RWPE1 (cell line): ENCODE results near the gene PKLR.
"Not testable (repeated sequence)": the region's sequence is repeated elsewhere in the genome, so short reads cannot be mapped to it uniquely, and the experiment has no call there.

Experiments
- CTCF ChIA-PET: fragments of 350-600 bp; sonication (Branson Sonifier 250); formaldehyde crosslinking; extraction: SDS; loops from one replicate; lab custom pipeline; 2021; lab: Yijun Ruan, JAX
- POLR2A ChIA-PET: fragments of 400-600 bp; formaldehyde crosslinking; extraction: SDS; loops from one replicate; lab custom pipeline; 2020; ENCODE audit warnings: antibody characterized with exemption; ENCODE audit not compliant: low non-redundant PET; lab: Yijun Ruan, JAX
- DNase-seq: peaks from one replicate; pipeline ENCODE4 v3.0.0; 2012; ENCODE audit warnings: low spot score
- H3K27ac ChIP-seq: fragments of 450-650 bp; 2 replicates; pipeline ENCODE4 v1.5.1; 2017
- TF ChIP-seq, protein P1 (sequence below): fragments of 450-650 bp; conservative IDR thresholded peaks from 2 replicates; pipeline ENCODE4 v1.5.1; 2017; ENCODE audit warnings: low read depth, mild to moderate bottlenecking

PKLR gene

DNA sequence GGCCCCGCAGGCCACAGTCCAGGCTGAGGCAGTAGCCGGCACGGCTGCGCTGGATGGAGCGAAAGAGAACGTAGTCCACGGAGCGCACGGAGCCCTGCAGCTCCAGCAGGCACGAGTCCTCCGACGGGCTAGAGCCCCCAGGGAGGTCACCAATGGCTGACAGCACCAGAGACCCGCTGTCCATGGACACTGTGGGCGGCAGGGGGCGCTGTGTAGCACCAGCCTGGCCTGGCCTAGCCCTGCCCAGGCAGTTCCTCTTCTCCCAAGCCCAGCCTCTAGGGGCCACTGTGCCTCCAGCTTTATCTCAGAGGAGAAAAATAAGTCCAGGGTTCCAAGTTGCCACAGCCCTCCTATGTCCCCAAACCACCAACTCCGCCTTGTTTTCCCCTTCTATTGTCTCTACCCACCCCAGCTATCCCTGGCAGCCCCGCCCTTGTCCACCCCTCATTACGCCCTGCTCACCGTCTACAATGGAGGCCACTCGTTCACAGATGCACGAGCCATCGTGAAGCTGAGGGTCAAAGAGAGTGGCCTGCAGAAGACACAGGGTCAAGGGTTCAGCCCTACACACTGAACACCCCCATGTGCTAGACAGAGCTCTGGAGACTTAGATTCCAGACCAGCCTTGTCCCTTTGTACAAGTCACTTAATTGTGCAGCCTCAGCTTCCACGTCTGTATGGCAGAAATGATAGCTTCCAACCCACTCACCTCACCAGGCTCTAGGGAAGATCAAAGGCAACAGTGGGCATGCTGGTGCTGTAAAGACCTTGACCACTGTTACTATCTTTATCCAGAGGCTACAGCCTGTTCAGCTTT lies 50.4 kb downstream of the PKLR start:
- peak overlapping the region; percentile 63 for H3K27ac ChIP-seq
- peak; percentile 94 for DNase-seq
- ChIA-PET POLR2A (interaction anchor here (0.5 kb wide), 1 partner anchor 896 kb away, joined by 3 read pairs; no protein-coding TSS in a partner anchor), CTCF (interaction anchor here (0.5 to 3.7 kb wide), 32 partner anchors 8 to 479 kb away, joined by 3 to 34 read pairs (median 4); partner anchors contain the start of genes CLK2, FDPS, HCN3 and RUSC1)
- TF ChIP-seq, protein P1, sequence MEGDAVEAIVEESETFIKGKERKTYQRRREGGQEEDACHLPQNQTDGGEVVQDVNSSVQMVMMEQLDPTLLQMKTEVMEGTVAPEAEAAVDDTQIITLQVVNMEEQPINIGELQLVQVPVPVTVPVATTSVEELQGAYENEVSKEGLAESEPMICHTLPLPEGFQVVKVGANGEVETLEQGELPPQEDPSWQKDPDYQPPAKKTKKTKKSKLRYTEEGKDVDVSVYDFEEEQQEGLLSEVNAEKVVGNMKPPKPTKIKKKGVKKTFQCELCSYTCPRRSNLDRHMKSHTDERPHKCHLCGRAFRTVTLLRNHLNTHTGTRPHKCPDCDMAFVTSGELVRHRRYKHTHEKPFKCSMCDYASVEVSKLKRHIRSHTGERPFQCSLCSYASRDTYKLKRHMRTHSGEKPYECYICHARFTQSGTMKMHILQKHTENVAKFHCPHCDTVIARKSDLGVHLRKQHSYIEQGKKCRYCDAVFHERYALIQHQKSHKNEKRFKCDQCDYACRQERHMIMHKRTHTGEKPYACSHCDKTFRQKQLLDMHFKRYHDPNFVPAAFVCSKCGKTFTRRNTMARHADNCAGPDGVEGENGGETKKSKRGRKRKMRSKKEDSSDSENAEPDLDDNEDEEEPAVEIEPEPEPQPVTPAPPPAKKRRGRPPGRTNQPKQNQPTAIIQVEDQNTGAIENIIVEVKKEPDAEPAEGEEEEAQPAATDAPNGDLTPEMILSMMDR, result peak; percentile 98

DNA sequence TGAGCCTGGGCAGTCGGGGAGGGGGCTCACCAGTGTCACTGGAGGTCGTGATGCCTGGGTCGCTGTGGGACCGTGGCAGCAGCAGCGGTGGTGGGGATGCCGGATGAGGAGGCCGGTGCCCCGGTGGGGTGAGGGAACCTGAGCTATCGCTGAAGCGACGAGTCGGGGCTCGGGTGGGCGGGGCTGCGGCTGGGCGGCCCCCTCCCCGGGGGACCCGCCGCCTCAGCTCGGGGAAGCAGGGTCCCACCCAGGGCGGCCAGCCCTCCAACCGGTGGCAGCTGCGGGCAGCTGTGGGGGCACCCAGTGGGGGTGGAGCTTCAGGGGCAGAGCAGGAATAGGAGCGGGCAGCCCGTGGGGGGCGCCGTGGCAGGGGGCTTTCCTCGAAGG lies 51.0 kb downstream of the PKLR start:
- TF ChIP-seq, protein P1, result no peak
- DNase-seq, result no peak
- H3K27ac ChIP-seq, result peak overlapping the region; percentile 63
- ChIA-PET POLR2A (no interaction called here), CTCF (interaction anchor here (0.5 to 3.7 kb wide), 21 partner anchors 9 to 479 kb away, joined by 3 to 34 read pairs (median 4); partner anchors contain the start of genes CLK2, FDPS, RUSC1 and SCAMP3)

DNA sequence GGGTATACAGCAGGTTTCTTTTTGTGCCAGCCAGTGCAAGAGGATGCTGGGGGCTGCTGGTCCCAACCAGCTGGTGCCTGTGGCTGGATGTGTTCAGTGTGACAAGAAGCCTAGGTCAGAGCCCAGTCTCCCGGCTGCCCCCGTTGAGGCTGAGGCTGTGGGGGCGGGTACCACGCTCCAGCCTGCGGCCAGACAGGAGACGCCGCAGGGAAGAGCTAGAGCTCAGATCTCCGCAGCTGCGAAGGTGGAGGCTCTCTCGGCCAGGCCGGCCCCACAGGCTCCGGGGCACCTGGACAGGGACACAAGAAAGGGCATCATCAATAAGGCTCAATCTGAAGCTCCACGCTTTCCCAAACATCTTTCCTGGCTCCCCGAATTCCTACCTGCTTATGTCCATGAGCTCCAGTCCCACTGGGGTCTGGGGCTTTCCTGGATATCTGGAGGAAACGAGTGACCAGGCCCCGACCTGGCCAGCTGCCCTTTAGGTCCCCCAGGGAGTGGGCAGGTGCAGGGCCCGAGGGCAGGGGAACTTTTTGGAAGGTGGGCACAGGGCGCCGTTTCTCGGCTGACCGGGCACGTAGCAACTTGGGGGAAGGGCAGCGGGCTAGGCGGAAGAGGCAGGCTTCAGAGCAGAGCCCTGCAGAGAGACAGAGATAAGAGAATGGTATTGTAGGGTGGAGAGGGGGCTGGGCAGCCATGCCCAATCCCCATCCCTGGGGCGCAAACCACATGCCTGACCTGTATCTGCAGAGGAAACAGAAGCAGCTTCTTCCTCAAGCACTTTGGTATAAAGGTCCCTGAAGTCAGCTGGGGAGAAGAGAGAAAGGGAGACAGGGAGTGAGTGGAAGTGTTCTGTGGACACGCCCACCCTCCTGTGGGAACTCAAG lies 53.3 kb downstream of the PKLR start:
- CTCF ChIA-PET, result interaction anchor here (0.8 kb wide), 1 partner anchor 54 kb away, joined by 3 read pairs; no protein-coding TSS in a partner anchor
- TF ChIP-seq, protein P1, result no peak

DNA sequence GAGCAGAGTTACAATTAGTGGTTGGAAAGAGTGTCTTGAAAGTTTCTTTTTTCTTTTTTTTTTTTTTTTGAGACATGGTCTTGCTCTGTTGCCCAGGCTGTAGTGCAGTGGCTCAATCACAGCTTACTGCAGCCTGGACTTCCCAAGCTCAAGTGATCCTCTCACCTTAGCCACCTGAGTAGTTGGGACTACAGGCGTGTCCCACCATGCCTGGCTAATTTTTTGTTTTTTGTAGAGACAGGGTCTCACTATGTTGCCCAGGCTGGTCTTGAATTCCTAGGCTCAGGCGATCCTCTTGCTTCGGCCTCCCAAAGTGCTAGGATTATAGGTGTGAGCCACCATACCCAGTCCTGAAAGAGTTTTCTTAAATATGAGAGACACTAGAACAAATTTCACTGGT lies 54.4 kb downstream of the PKLR start:
- CTCF ChIA-PET, DNase-seq, POLR2A ChIA-PET: not testable (repeated sequence)
- peak overlapping the region; percentile 63; the same call in 1 of the 2 replicates for H3K27ac ChIP-seq

More for the DNA sequence above, 53.3 kb downstream of the PKLR start:
- DNase-seq, result no peak
- H3K27ac ChIP-seq, result peak overlapping the region; percentile 63
- POLR2A ChIA-PET, result interaction anchor here (0.6 kb wide), 1 partner anchor 10 kb away, joined by 3 read pairs; no protein-coding TSS in a partner anchor

DNA sequence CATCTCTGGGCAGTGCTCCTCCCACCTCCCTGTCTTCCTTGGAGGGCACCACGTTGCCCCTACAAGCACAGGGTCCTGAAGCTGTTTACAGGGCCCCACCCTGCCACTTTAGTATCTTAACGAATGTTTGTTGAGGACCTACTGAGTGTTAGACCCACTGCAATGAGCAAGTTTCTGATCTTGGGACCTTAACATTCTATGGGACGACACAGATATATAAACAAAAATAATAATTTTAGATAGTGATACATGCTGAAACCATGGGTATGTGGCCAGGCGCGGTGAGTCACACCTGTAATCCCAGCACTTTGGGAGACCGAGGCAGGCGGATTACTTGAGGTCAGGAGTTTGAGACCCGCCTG lies 56.1 kb downstream of the PKLR start:
- ChIA-PET CTCF (interaction anchor here (0.9 kb wide), 1 partner anchor 48 kb away, joined by 3 read pairs; no protein-coding TSS in a partner anchor), POLR2A (interaction anchor here (0.6 to 0.7 kb wide), 2 partner anchors 29 to 94 kb away, joined by 3 read pairs; partner anchors contain the start of gene CLK2)
- TF ChIP-seq, protein P1, result no peak
- H3K27ac ChIP-seq, result peak overlapping the region; percentile 97
- no peak for DNase-seq

DNA sequence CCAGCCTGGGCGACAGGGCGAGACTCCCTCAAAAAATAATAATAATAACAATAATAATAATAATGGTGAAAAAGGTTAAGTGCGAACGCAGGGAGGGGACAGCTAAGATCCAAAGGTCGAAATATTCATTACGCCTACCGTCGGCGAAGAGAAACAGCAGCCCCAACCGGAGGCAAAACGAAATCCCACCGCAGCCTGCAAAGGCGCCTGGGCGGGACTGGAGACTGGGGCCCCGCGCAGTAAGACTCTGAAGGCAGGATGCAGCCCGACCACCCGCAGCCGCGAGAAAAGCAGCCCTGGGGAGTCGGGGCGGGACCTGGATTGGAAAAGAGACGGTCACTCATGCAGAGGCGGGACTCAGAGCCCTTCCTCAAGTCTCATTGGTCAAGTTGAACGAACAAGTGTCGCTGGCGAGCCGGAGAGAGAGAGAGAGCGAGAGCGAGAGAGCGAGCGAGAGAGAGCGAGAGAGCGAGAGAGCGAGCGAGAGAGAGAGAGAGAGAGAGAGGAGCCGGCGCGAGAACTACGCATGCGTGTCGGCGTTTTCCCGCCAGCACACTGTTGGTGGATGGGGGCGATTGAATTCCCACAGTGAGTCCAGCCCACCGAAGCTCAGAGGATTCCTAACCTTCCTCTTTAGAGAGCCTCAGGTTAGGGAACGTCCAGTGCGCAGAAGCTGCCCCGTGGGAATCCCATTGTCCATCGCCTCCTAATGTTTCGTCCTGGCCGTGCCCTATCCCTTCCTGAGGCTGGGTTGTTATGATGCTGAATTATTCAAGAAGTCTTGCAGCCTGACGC lies 56.7 kb downstream of the PKLR start:
- DNase-seq, result peak; percentile 98
- TF ChIP-seq, protein P1, result no peak
- H3K27ac ChIP-seq, result peak overlapping the region; percentile 97
- ChIA-PET POLR2A (interaction anchor here (0.6 to 1.1 kb wide), 4 partner anchors 18 to 315 kb away, joined by 3 to 4 read pairs (median 3); partner anchors contain the start of gene CLK2), CTCF (no interaction called here)
